ENCODE measurements around the gene APBA1.

DNA sequence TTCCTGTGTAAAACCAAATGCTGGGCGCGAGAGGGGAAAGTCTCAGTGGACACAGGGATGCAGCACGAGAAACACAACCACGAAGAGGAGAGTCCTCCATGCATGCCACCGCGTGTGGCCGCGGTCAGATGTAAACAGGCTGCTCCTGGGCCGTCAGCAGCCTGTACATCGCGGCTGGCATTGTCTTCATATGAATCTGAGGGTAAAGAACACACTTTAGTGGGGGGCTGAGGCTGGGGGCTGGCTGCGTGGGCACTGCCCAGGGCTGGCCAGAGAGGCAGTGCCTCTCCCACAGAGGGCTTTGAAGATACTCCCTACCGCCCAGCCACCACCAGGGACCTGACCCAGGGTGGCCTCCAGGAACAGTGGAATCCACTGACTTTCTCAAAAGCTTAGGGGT is 241.0 kb downstream of the APBA1 start:
- TF ChIP-seq, protein P1, sequence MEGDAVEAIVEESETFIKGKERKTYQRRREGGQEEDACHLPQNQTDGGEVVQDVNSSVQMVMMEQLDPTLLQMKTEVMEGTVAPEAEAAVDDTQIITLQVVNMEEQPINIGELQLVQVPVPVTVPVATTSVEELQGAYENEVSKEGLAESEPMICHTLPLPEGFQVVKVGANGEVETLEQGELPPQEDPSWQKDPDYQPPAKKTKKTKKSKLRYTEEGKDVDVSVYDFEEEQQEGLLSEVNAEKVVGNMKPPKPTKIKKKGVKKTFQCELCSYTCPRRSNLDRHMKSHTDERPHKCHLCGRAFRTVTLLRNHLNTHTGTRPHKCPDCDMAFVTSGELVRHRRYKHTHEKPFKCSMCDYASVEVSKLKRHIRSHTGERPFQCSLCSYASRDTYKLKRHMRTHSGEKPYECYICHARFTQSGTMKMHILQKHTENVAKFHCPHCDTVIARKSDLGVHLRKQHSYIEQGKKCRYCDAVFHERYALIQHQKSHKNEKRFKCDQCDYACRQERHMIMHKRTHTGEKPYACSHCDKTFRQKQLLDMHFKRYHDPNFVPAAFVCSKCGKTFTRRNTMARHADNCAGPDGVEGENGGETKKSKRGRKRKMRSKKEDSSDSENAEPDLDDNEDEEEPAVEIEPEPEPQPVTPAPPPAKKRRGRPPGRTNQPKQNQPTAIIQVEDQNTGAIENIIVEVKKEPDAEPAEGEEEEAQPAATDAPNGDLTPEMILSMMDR (IDR thresholded peaks at IDR 0.05; ENCODE audit: insufficient read depth, low read length): no peak
- TF ChIP-seq GABPA (IDR thresholded peaks at IDR 0.05; ENCODE audit: low read depth) (no peak), POLR2AphosphoS5 (IDR thresholded peaks at IDR 0.05; ENCODE audit: low read depth) (no peak)
- TF ChIP-seq, protein P2, sequence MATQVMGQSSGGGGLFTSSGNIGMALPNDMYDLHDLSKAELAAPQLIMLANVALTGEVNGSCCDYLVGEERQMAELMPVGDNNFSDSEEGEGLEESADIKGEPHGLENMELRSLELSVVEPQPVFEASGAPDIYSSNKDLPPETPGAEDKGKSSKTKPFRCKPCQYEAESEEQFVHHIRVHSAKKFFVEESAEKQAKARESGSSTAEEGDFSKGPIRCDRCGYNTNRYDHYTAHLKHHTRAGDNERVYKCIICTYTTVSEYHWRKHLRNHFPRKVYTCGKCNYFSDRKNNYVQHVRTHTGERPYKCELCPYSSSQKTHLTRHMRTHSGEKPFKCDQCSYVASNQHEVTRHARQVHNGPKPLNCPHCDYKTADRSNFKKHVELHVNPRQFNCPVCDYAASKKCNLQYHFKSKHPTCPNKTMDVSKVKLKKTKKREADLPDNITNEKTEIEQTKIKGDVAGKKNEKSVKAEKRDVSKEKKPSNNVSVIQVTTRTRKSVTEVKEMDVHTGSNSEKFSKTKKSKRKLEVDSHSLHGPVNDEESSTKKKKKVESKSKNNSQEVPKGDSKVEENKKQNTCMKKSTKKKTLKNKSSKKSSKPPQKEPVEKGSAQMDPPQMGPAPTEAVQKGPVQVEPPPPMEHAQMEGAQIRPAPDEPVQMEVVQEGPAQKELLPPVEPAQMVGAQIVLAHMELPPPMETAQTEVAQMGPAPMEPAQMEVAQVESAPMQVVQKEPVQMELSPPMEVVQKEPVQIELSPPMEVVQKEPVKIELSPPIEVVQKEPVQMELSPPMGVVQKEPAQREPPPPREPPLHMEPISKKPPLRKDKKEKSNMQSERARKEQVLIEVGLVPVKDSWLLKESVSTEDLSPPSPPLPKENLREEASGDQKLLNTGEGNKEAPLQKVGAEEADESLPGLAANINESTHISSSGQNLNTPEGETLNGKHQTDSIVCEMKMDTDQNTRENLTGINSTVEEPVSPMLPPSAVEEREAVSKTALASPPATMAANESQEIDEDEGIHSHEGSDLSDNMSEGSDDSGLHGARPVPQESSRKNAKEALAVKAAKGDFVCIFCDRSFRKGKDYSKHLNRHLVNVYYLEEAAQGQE (IDR thresholded peaks at IDR 0.05; ENCODE audit: insufficient replicate concordance, low read depth): no peak
